IPS-18c (cell line): ENCODE data around the gene AGXT.

Experiments
- H3K4me3 ChIP-seq: 2 replicates; pipeline ENCODE4 v1.7.0; 2013; ENCODE audit warnings: low read depth, mild to moderate bottlenecking, low read length, moderate library complexity; ENCODE audit not compliant: insufficient read depth
- H3K9me3 ChIP-seq: one replicate; pipeline ENCODE4 v1.6.1; 2013; ENCODE audit warnings: mild to moderate bottlenecking, low read length, moderate library complexity; ENCODE audit not compliant: control insufficient read depth, insufficient read depth

AGXT gene

GRCh38 chr2:240914645-240915525 lies 46.3 kb downstream of the AGXT start:
- no peaks in the 10 kb centered on the region for H3K9me3 ChIP-seq
- no peak overlapping the region for H3K4me3 ChIP-seq

GRCh38 chr2:240915526-240916341 lies 47.1 kb downstream of the AGXT start:
- H3K9me3 ChIP-seq: no peaks in the 10 kb centered on the region
- peak overlapping the region; percentile 32 for H3K4me3 ChIP-seq

- Histone ChIP-seq H3K4me3 (peak overlapping the region; percentile 46), H3K9me3 (no peaks in the 10 kb centered on the region)
These were observed 48.0 kb downstream of the AGXT start for GRCh38 chr2:240916571-240917008.

GRCh38 chr2:240917009-240917683 lies 48.5 kb downstream of the AGXT start:
- H3K4me3 ChIP-seq: no peak overlapping the region

GRCh38 chr2:240917684-240918257 lies 49.1 kb downstream of the AGXT start:
- Histone ChIP-seq H3K4me3 (no peak overlapping the region), H3K9me3 (no peaks in the 10 kb centered on the region)

More at GRCh38 chr2:240917009-240917683, 48.5 kb downstream of the AGXT start:
- no peaks in the 10 kb centered on the region for H3K9me3 ChIP-seq

- H3K9me3 ChIP-seq: no peaks in the 10 kb centered on the region
- no peak overlapping the region for H3K4me3 ChIP-seq
These were observed 49.9 kb downstream of the AGXT start for GRCh38 chr2:240918258-240919091.

GRCh38 chr2:240919161-240919781 lies 50.6 kb downstream of the AGXT start:
- no peak overlapping the region for H3K4me3 ChIP-seq
- H3K9me3 ChIP-seq: no peaks in the 10 kb centered on the region

- H3K9me3 ChIP-seq: no peaks in the 10 kb centered on the region
- no peak overlapping the region for H3K4me3 ChIP-seq
These were observed 51.5 kb downstream of the AGXT start for GRCh38 chr2:240919786-240920782.

GRCh38 chr2:240920783-240921231 lies 52.2 kb downstream of the AGXT start:
- Histone ChIP-seq H3K9me3 (no peaks in the 10 kb centered on the region), H3K4me3 (no peak overlapping the region)

- no peaks in the 10 kb centered on the region for H3K9me3 ChIP-seq
- no peak overlapping the region for H3K4me3 ChIP-seq
These were observed 52.8 kb downstream of the AGXT start for GRCh38 chr2:240921311-240921994.

GRCh38 chr2:240921995-240922244 lies 53.3 kb downstream of the AGXT start:
- Histone ChIP-seq H3K4me3 (no peak overlapping the region), H3K9me3 (no peaks in the 10 kb centered on the region)

GRCh38 chr2:240922245-240922981 lies 53.8 kb downstream of the AGXT start:
- Histone ChIP-seq H3K9me3 (no peaks in the 10 kb centered on the region), H3K4me3 (no peak overlapping the region)

- Histone ChIP-seq H3K4me3 (no peak overlapping the region), H3K9me3 (no peaks in the 10 kb centered on the region)
These were observed 54.4 kb downstream of the AGXT start for GRCh38 chr2:240922982-240923537.

- H3K9me3 ChIP-seq: no peaks in the 10 kb centered on the region
These were observed 56.6 kb downstream of the AGXT start for GRCh38 chr2:240925191-240925567.

More at GRCh38 chr2:240925191-240925567, 56.6 kb downstream of the AGXT start:
- no peak overlapping the region for H3K4me3 ChIP-seq
